ENCODE results near the gene GABRB1.

GABRB1 gene

GRCh38 chr4:47013373-47013772, 18.0 kb upstream of the GABRB1 start:
- TF ChIP-seq CTCF (IDR thresholded peaks at IDR 0.05; ENCODE audit: low read depth, low read length, missing control alignments), result no peak
- no peak for DNase-seq (ENCODE audit: low read depth)
- in situ Hi-C loops (cut with HindIII; ENCODE audit: low sequenced_read_pairs), result no loop called here
- no peak overlapping the region for H3K4me3 ChIP-seq (ENCODE audit: low read depth, low read length)

GRCh38 chr4:47017081-47017480, 14.3 kb upstream of the GABRB1 start:
- DNase-seq (ENCODE audit: low read depth), result no peak
- no peak overlapping the region for H3K4me3 ChIP-seq (ENCODE audit: low read depth, low read length)
- in situ Hi-C loops (cut with HindIII; ENCODE audit: low sequenced_read_pairs), result no loop called here
- no peak for TF ChIP-seq CTCF (IDR thresholded peaks at IDR 0.05; ENCODE audit: low read depth, low read length, missing control alignments)

- no peak overlapping the region for H3K4me3 ChIP-seq (ENCODE audit: low read depth, low read length)
- DNase-seq (ENCODE audit: low read depth), result no peak
- in situ Hi-C loops (cut with HindIII; ENCODE audit: low sequenced_read_pairs), result no loop called here
- no peak for TF ChIP-seq CTCF (IDR thresholded peaks at IDR 0.05; ENCODE audit: low read depth, low read length, missing control alignments)
These were observed 13.9 kb upstream of the GABRB1 start for GRCh38 chr4:47017494-47017893.

GRCh38 chr4:47031751-47032404, 511 bp downstream of the GABRB1 start:
- TF ChIP-seq CTCF (IDR thresholded peaks at IDR 0.05; ENCODE audit: low read depth, low read length, missing control alignments), result no peak
- in situ Hi-C loops (cut with HindIII; ENCODE audit: low sequenced_read_pairs), result no loop called here

GRCh38 chr4:47032405-47033106, 1.2 kb downstream of the GABRB1 start:
- TF ChIP-seq CTCF (IDR thresholded peaks at IDR 0.05; ENCODE audit: low read depth, low read length, missing control alignments), result peak; percentile 79
- DNase-seq (ENCODE audit: low read depth), result peak; percentile 40
- in situ Hi-C loops (cut with HindIII; ENCODE audit: low sequenced_read_pairs), result no loop called here
- H3K4me3 ChIP-seq (ENCODE audit: low read depth, low read length), result peak overlapping the region; percentile 63

More at GRCh38 chr4:47031751-47032404, 511 bp downstream of the GABRB1 start:
- DNase-seq (ENCODE audit: low read depth), result no peak
- H3K4me3 ChIP-seq (ENCODE audit: low read depth, low read length), result peak overlapping the region; percentile 63

GRCh38 chr4:47038263-47038662, 6.9 kb downstream of the GABRB1 start:
- DNase-seq (ENCODE audit: low read depth), result no peak
- no peak overlapping the region for H3K4me3 ChIP-seq (ENCODE audit: low read depth, low read length)
- in situ Hi-C loops (cut with HindIII; ENCODE audit: low sequenced_read_pairs), result no loop called here
- no peak for TF ChIP-seq CTCF (IDR thresholded peaks at IDR 0.05; ENCODE audit: low read depth, low read length, missing control alignments)

Measured in astrocyte of the cerebellum (primary cell).